ENCODE results near the gene ZNF277. TPM values are rescaled to one million over a fixed set of nuclear protein-coding genes. Genes with fewer than 3 reads are reported as not detected.
A peak's percentile ranks its signal among the peaks of the same experiment; 100 is the strongest.

The ZNF277 gene
- total and polyA plus RNA-seq, 3 experiments from 2014 or later = 13.5 to 20.6 (median 14.7) TPM

GRCh38 chr7:112254709-112255387 is 48.4 kb downstream of the ZNF277 start:
- no peak overlapping the region for H3K4me3 Mint-ChIP-seq
- Histone ChIP-seq H3K4me1 (ENCODE audit: insufficient read depth, low read length) (no peaks in the 10 kb centered on the region), H3K27me3 (ENCODE audit: insufficient read depth, low read length, poor library complexity, severe bottlenecking) (no peaks in the 10 kb centered on the region), H3K36me3 (ENCODE audit: insufficient read depth, low read length) (no peaks in the 10 kb centered on the region), H3K27ac (ENCODE audit: low read depth, low read length) (no peak overlapping the region), H3K4me3 (ENCODE audit: low read length) (no peak overlapping the region), H3K9me3 (ENCODE audit: low read length) (no peaks in the 10 kb centered on the region)
- peaks cover 38 to 61% (median 55%) of the 10 kb centered on the region in 3 donors for H3K4me1 Mint-ChIP-seq
- ChIA-PET CTCF (no interaction called here), POLR2A (no interaction called here)
- no peaks in the 10 kb centered on the region for H3K9me3 Mint-ChIP-seq
- peaks cover 0 to 2% (median 0%) of the 10 kb centered on the region in 3 donors for H3K36me3 Mint-ChIP-seq
- no peak for DNase-seq
- no peaks in the 10 kb centered on the region for H3K27me3 Mint-ChIP-seq
- peak overlapping the region in 2 of 8 donors; percentile 10 to 58 for H3K27ac Mint-ChIP-seq

- ChIA-PET POLR2A (no interaction called here), CTCF (no interaction called here)
- Histone ChIP-seq H3K4me1 (ENCODE audit: insufficient read depth, low read length) (no peaks in the 10 kb centered on the region), H3K9me3 (ENCODE audit: low read length) (no peaks in the 10 kb centered on the region), H3K4me3 (ENCODE audit: low read length) (no peak overlapping the region), H3K27ac (ENCODE audit: low read depth, low read length) (no peak overlapping the region), H3K36me3 (ENCODE audit: insufficient read depth, low read length) (no peaks in the 10 kb centered on the region), H3K27me3 (ENCODE audit: insufficient read depth, low read length, poor library complexity, severe bottlenecking) (no peaks in the 10 kb centered on the region)
- Mint-ChIP-seq H3K4me3 (no peak overlapping the region), H3K27me3 (no peaks in the 10 kb centered on the region), H3K9me3 (no peaks in the 10 kb centered on the region), H3K4me1 (peaks cover 38 to 61% (median 55%) of the 10 kb centered on the region in 3 donors), H3K27ac (no peak overlapping the region), H3K36me3 (peaks cover 0 to 2% (median 0%) of the 10 kb centered on the region in 3 donors)
- no peak for DNase-seq
Measured at GRCh38 chr7:112255388-112255720, 48.9 kb downstream of the ZNF277 start.

GRCh38 chr7:112257073-112257472 is 50.6 kb downstream of the ZNF277 start:
- H3K36me3 Mint-ChIP-seq = peaks cover 0 to 3% (median 0%) of the 10 kb centered on the region in 3 donors
- no peak overlapping the region for H3K27ac ChIP-seq (ENCODE audit: low read depth, low read length)

GRCh38 chr7:112260911-112261310 is 54.4 kb downstream of the ZNF277 start:
- Mint-ChIP-seq H3K9me3 (no peaks in the 10 kb centered on the region), H3K27me3 (no peaks in the 10 kb centered on the region), H3K4me1 (peaks cover 32 to 56% (median 47%) of the 10 kb centered on the region in 3 donors), H3K36me3 (peaks cover 0 to 3% (median 0%) of the 10 kb centered on the region in 3 donors), H3K27ac (no peak overlapping the region), H3K4me3 (no peak overlapping the region)
- Histone ChIP-seq H3K4me1 (ENCODE audit: insufficient read depth, low read length) (peaks cover 3% of the 10 kb centered on the region), H3K4me3 (ENCODE audit: low read length) (no peak overlapping the region), H3K9me3 (ENCODE audit: low read length) (no peaks in the 10 kb centered on the region), H3K36me3 (ENCODE audit: insufficient read depth, low read length) (no peaks in the 10 kb centered on the region), H3K27ac (ENCODE audit: low read depth, low read length) (no peak overlapping the region), H3K27me3 (ENCODE audit: insufficient read depth, low read length, poor library complexity, severe bottlenecking) (no peaks in the 10 kb centered on the region)
- CTCF ChIA-PET = no interaction called here
- no peak for DNase-seq
- POLR2A ChIA-PET = no interaction called here

More at GRCh38 chr7:112257073-112257472, 50.6 kb downstream of the ZNF277 start:
- Mint-ChIP-seq H3K27ac (no peak overlapping the region), H3K4me3 (no peak overlapping the region), H3K9me3 (no peaks in the 10 kb centered on the region), H3K27me3 (no peaks in the 10 kb centered on the region), H3K4me1 (peaks cover 36 to 65% (median 55%) of the 10 kb centered on the region in 3 donors)
- H3K4me3 ChIP-seq (ENCODE audit: low read length) = no peak overlapping the region
- DNase-seq = no peak
- no peaks in the 10 kb centered on the region for H3K36me3 ChIP-seq (ENCODE audit: insufficient read depth, low read length)
- no peaks in the 10 kb centered on the region for H3K4me1 ChIP-seq (ENCODE audit: insufficient read depth, low read length)
- CTCF ChIA-PET = no interaction called here
- POLR2A ChIA-PET = no interaction called here
- no peaks in the 10 kb centered on the region for H3K9me3 ChIP-seq (ENCODE audit: low read length)
- H3K27me3 ChIP-seq (ENCODE audit: insufficient read depth, low read length, poor library complexity, severe bottlenecking) = no peaks in the 10 kb centered on the region

- Histone ChIP-seq H3K4me3 (ENCODE audit: low read length) (no peak overlapping the region), H3K4me1 (ENCODE audit: insufficient read depth, low read length) (peaks cover 12% of the 10 kb centered on the region), H3K27ac (ENCODE audit: low read depth, low read length) (no peak overlapping the region), H3K9me3 (ENCODE audit: low read length) (no peaks in the 10 kb centered on the region), H3K27me3 (ENCODE audit: insufficient read depth, low read length, poor library complexity, severe bottlenecking) (no peaks in the 10 kb centered on the region), H3K36me3 (ENCODE audit: insufficient read depth, low read length) (no peaks in the 10 kb centered on the region)
- CTCF ChIA-PET = no interaction called here
- Mint-ChIP-seq H3K27me3 (no peaks in the 10 kb centered on the region), H3K36me3 (peaks cover 0 to 3% (median 0%) of the 10 kb centered on the region in 3 donors), H3K4me1 (peaks cover 34 to 63% (median 51%) of the 10 kb centered on the region in 3 donors), H3K4me3 (peak overlapping the region in 1 of 7 donors; percentile 55), H3K9me3 (no peaks in the 10 kb centered on the region), H3K27ac (no peak overlapping the region)
- POLR2A ChIA-PET = no interaction called here
- no peak for DNase-seq
Measured at GRCh38 chr7:112262036-112262435, 55.5 kb downstream of the ZNF277 start.

GRCh38 chr7:112262855-112263487 is 56.5 kb downstream of the ZNF277 start:
- ChIA-PET CTCF (interaction anchor here (1.2 kb wide), 1 partner anchor 58 kb away, joined by 3 read pairs; no protein-coding TSS in a partner anchor), POLR2A (no interaction called here)
- Mint-ChIP-seq H3K27me3 (no peaks in the 10 kb centered on the region), H3K9me3 (no peaks in the 10 kb centered on the region), H3K4me3 (no peak overlapping the region), H3K36me3 (peaks cover 0 to 6% (median 0%) of the 10 kb centered on the region in 3 donors), H3K27ac (no peak overlapping the region), H3K4me1 (peaks cover 36 to 70% (median 56%) of the 10 kb centered on the region in 3 donors)
- no peak overlapping the region for H3K4me3 ChIP-seq (ENCODE audit: low read length)
- no peak overlapping the region for H3K27ac ChIP-seq (ENCODE audit: low read depth, low read length)
- H3K4me1 ChIP-seq (ENCODE audit: insufficient read depth, low read length) = peaks cover 12% of the 10 kb centered on the region
- no peaks in the 10 kb centered on the region for H3K27me3 ChIP-seq (ENCODE audit: insufficient read depth, low read length, poor library complexity, severe bottlenecking)
- H3K36me3 ChIP-seq (ENCODE audit: insufficient read depth, low read length) = no peaks in the 10 kb centered on the region
- DNase-seq = no peak
- H3K9me3 ChIP-seq (ENCODE audit: low read length) = no peaks in the 10 kb centered on the region

GRCh38 chr7:112263519-112263918 is 57.0 kb downstream of the ZNF277 start:
- DNase-seq = no peak
- H3K9me3 Mint-ChIP-seq = no peaks in the 10 kb centered on the region
- H3K36me3 ChIP-seq (ENCODE audit: insufficient read depth, low read length) = no peaks in the 10 kb centered on the region
- peaks cover 36 to 75% (median 61%) of the 10 kb centered on the region in 3 donors for H3K4me1 Mint-ChIP-seq
- ChIA-PET POLR2A (no interaction called here), CTCF (interaction anchor here (1.2 kb wide), 1 partner anchor 58 kb away, joined by 3 read pairs; no protein-coding TSS in a partner anchor)
- no peak overlapping the region for H3K4me3 Mint-ChIP-seq
- peaks cover 12% of the 10 kb centered on the region for H3K4me1 ChIP-seq (ENCODE audit: insufficient read depth, low read length)
- H3K4me3 ChIP-seq (ENCODE audit: low read length) = no peak overlapping the region
- H3K27me3 Mint-ChIP-seq = no peaks in the 10 kb centered on the region
- peak overlapping the region in 1 of 8 donors; percentile 19 for H3K27ac Mint-ChIP-seq
- no peak overlapping the region for H3K27ac ChIP-seq (ENCODE audit: low read depth, low read length)
- H3K9me3 ChIP-seq (ENCODE audit: low read length) = no peaks in the 10 kb centered on the region
- peaks cover 0 to 7% (median 4%) of the 10 kb centered on the region in 3 donors for H3K36me3 Mint-ChIP-seq
- H3K27me3 ChIP-seq (ENCODE audit: insufficient read depth, low read length, poor library complexity, severe bottlenecking) = no peaks in the 10 kb centered on the region

GRCh38 chr7:112266141-112266540 is 59.6 kb downstream of the ZNF277 start:
- Histone ChIP-seq H3K9me3 (ENCODE audit: low read length) (no peaks in the 10 kb centered on the region), H3K27me3 (ENCODE audit: insufficient read depth, low read length, poor library complexity, severe bottlenecking) (no peaks in the 10 kb centered on the region), H3K36me3 (ENCODE audit: insufficient read depth, low read length) (no peaks in the 10 kb centered on the region), H3K27ac (ENCODE audit: low read depth, low read length) (no peak overlapping the region), H3K4me1 (ENCODE audit: insufficient read depth, low read length) (peaks cover 12% of the 10 kb centered on the region), H3K4me3 (ENCODE audit: low read length) (no peak overlapping the region)
- no peaks in the 10 kb centered on the region for H3K9me3 Mint-ChIP-seq
- H3K27me3 Mint-ChIP-seq = no peaks in the 10 kb centered on the region
- peak overlapping the region in 1 of 7 donors; percentile 3 for H3K4me3 Mint-ChIP-seq
- ChIA-PET CTCF (no interaction called here), POLR2A (interaction anchor here (0.7 kb wide), 1 partner anchor 67 kb away, joined by 3 read pairs; no protein-coding TSS in a partner anchor)
- DNase-seq = no peak
- H3K36me3 Mint-ChIP-seq = peaks cover 0 to 4% (median 4%) of the 10 kb centered on the region in 3 donors
- no peak overlapping the region for H3K27ac Mint-ChIP-seq
- peaks cover 38 to 58% (median 57%) of the 10 kb centered on the region in 3 donors for H3K4me1 Mint-ChIP-seq

Data from CD8-positive, alpha-beta memory T cell (primary cell).